Stimulated activated CD4-positive, alpha-beta T cell treated with anti-CD3 and anti-CD28 coated beads, Interleukin-15, amount 100 ng/mL, for 24 hours (primary cell): Measurements from ENCODE around the gene RNASEH2A.
"Not testable (repeated sequence)": the region's sequence is repeated elsewhere in the genome, so short reads cannot be mapped to it uniquely, and the experiment has no call there.

Experiments
- DNase-seq: peaks from one replicate; pipeline ENCODE4 v3.0.0-alpha.2; 2020

The RNASEH2A gene

GRCh38 chr19:12834566-12834943 is 28.2 kb downstream of the RNASEH2A start, which contains the start of gene RTBDN:
Gene RTBDN, minus strand, starts transcription at chr19:12834579. Its CDS starts 4,600 bp downstream, at chr19:12829979.
- DNase-seq = peak; percentile 24

- peak; percentile 53 for DNase-seq
Measured at GRCh38 chr19:12834976-12835757, 28.8 kb downstream of the RNASEH2A start.

GRCh38 chr19:12836529-12836863 is 30.1 kb downstream of the RNASEH2A start:
- no peak for DNase-seq

GRCh38 chr19:12837225-12837624 is 30.8 kb downstream of the RNASEH2A start:
- DNase-seq = no peak

GRCh38 chr19:12838182-12838885 is 31.9 kb downstream of the RNASEH2A start, which contains the start of gene MAST1:
Gene MAST1, plus strand, starts transcription at chr19:12838515. Its CDS starts 58 bp downstream, at chr19:12838573.
- peak; percentile 69 for DNase-seq

- peak; percentile 34 for DNase-seq
Measured at GRCh38 chr19:12838886-12839756, 32.7 kb downstream of the RNASEH2A start.

- DNase-seq = peak; percentile 73
Measured at GRCh38 chr19:12840091-12841079, 34.0 kb downstream of the RNASEH2A start.

GRCh38 chr19:12841094-12841493 is 34.7 kb downstream of the RNASEH2A start:
- DNase-seq = peak; percentile 55

- no peak for DNase-seq
Measured at GRCh38 chr19:12842511-12842910, 36.1 kb downstream of the RNASEH2A start.

GRCh38 chr19:12843328-12843727 is 36.9 kb downstream of the RNASEH2A start:
- DNase-seq = no peak

GRCh38 chr19:12843999-12844732 is 37.8 kb downstream of the RNASEH2A start:
- DNase-seq = no peak

- DNase-seq = not testable (repeated sequence)
Measured at GRCh38 chr19:12846613-12847012, 40.2 kb downstream of the RNASEH2A start.

GRCh38 chr19:12847159-12848139 is 41.1 kb downstream of the RNASEH2A start:
- DNase-seq = peak; percentile 91

- no peak for DNase-seq
Measured at GRCh38 chr19:12856653-12857052, 50.3 kb downstream of the RNASEH2A start.

- no peak for DNase-seq
Measured at GRCh38 chr19:12858041-12858928, 51.9 kb downstream of the RNASEH2A start.

GRCh38 chr19:12859546-12859945 is 53.2 kb downstream of the RNASEH2A start:
- DNase-seq = no peak
